Stimulated activated CD4-positive, alpha-beta T cell treated with anti-CD3 and anti-CD28 coated beads, Interleukin-1b, Interleukin-23, amount 100 ng/mL, for 4 hours (primary cell): Measurements from ENCODE around the gene LIMS2.
A peak's percentile ranks its signal among the peaks of the same experiment; 100 is the strongest.

ENCODE experiments used
- DNase-seq, 2 donors: peaks; one replicate each; pipeline ENCODE4 v3.0.0-alpha.2; 2020; ENCODE audit warnings: low read depth in 2 of 2

Gene LIMS2

GRCh38 chr2:127701193-127701650 is 25.9 kb upstream of the LIMS2 start, which contains the start of gene SFT2D3:
Gene SFT2D3 (plus strand): TSS chr2:127701497. CDS start chr2:127701529, 32 bp downstream.
- peak; percentile 80 to 86 for DNase-seq

DNA sequence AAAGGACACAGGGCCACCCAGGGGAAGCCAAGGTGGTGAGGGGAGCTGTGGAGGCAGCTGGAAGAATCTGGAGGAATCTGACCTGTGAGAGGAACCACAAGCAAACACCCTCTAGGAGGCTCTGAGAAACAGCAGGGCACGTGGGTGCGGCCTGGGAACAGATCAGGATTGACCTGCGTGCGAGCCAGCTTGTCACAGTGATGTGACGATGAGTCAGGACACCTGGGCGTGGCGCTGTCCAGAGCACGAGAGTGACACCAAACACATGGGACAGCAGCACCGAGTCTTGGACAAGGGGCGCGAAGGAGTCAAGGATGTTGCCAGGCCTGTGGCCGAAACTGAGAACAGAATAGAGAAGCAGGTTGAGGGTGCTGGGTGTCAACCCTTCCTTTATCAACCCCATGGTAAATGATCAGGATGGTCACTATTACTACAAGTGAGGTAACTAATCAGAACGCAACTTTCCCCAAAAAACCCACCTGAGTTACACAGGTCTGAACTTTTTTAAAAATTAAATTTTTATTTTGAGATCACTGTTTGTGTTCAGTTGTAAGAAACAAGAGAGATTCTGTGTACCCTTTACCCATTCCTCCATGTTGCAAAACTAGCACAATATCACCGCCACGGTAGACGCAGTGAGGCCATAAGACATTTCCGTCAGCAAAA is 25.3 kb upstream of the LIMS2 start:
- no peak for DNase-seq

DNA sequence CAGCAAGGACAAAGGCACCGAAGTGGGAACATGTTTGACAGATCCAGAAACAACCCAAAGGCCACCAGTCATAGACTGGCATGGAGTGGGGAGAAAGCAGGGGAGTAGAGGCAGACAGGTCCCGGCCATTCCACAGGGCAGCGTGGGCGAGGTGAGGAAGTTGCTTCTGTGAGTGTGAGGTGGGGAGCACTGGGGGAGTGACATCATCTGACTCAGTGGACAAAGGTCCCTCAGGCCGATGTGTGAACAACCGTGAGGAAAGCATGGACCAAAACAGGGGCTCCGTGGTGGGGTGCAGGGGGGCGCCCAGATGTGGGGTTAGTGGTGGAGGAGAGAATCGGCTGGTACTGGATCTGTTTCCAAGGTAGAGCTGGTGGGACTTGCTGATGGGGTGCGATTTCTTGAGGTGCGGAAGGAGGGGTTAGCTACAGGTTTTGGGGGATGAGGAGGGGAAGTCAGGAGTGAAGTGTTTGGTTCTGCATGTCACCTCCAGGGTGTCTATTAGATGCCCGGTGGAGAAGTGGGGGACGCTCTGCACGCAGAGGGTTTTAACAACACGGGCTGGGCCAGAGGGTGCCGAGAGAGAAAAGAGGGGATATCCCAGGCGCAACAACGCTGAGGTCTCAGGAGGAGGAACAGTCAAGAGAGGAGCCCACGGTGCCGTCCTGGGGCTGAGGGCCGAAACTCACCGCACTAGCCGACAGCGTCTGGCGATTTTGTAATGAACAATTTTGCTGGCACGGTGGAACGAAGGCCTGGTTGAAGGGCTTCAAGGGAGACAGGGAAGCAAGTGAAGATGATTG is 23.4 kb upstream of the LIMS2 start:
- no peak for DNase-seq

DNA sequence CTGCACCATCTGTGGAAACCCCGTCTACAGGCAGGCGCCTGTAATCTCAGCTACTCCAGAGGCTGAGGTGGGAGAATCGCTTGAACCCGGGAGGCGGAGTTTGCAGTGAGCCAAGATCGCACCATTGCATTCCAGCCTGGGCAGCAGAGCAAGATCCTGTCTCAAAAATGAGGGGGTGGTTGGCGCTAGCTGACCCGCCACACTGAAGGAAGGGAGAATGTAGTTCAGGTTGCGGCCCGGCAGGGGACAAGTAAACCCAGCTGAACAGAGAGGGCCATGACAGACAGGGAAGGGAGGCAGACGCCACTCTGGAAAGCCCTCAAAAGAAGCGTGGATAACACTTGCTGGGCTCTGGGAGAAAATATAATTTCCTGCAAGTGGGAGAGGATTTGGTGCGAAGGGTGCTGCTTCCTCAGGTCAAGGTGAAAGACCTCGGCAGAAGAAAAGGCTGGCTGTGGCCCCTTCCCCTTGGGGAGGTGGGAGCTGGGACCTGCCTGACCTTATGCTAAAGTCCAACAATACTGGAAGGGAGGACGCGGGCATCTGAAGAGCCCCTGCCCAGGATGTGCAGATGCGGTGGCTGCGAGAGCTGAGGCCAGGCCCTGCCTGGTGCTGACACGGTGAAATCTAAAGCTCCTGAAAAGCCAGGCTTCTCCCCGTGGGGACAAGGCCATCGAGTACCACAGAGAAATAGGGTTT is 22.3 kb upstream of the LIMS2 start:
- DNase-seq: no peak

DNA sequence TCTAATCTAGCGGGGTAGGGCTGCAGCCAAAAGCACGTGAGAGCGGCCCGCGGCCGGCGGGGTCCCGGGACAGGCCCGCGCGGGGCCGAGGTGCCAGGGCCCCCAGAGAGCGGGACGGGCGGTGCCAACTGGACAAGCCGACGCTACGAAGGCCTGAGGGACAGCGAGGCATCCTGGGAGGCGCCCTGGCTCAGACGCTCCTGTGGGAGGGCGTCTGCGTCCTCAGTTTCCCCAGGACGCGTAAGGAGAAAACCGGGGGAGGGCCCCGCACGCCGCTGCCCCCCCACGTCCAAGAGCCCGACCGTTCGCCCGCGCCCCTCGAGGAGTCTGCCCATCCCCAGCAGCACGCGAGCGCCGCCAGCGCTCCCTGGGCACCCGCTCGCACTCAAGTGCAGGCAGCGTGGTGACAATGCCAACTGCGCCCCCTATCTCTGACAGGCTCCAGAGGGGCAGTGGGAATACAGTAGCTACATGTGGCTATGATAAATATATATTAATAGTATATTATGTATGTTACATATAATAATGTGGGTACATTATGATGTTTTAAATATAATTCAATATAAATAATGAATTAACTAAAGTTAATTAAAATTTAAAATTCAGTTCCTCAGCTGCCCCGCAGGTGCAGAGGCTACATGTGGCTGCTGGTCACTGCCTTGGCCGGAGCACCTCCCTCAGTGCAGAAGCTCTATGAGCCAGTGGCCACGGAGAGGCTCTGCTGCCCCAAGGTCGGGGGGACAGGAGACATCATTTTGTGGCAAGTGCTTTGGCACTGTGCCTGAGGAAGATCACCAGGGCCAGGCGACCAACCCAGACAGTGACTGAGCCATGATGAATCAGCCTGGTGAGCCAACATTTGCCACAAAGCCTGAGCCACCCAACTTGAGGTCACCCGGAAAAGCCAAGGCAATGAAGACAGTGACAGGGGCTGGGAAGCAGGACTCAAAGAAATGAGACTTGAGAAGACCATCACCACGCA is 20.5 kb upstream of the LIMS2 start:
- peak in 1 of 2 donors; percentile 40 for DNase-seq

- no peak for DNase-seq
These were observed 19.7 kb upstream of the LIMS2 start for GRCh38 chr2:127694986-127695385.

DNA sequence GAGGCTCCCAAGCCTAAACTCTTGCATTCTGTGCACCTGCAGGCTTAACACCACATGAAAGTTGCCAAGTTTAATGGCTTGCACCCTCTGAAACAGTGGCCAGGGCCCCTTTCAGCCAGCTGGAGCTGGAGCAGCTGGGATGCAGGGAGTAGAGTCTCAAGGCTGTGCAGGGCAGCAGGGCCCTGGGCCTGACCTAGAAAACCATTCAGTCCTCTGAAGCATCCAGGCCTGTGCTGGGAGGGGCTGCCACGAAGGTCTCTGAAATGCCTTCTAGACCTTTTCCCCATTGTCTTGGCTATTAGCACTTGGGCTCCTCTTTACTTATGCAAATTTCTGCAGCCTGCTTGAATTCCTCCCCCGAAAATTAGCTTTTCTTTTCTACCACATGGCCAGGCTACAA is 15.4 kb upstream of the LIMS2 start:
- DNase-seq: no peak

DNA sequence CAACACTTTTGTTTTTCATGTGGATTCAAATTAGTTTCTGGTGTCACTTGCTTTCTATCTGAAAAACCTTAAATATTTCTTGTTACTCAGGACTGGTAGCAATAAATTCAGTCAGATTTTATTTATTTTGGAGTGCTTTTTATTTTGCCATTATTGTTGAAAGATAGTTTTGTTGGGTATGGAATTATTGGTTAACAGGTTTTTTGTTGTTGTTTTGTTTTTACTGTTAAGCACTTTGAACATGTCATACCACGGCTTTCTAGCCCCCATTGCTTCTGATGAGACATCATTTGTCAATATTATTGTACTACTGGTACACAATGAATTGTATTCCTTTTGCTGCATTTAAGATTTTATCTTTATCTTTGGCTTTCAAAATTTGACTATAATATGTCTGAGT is 13.1 kb upstream of the LIMS2 start:
- no peak for DNase-seq

DNA sequence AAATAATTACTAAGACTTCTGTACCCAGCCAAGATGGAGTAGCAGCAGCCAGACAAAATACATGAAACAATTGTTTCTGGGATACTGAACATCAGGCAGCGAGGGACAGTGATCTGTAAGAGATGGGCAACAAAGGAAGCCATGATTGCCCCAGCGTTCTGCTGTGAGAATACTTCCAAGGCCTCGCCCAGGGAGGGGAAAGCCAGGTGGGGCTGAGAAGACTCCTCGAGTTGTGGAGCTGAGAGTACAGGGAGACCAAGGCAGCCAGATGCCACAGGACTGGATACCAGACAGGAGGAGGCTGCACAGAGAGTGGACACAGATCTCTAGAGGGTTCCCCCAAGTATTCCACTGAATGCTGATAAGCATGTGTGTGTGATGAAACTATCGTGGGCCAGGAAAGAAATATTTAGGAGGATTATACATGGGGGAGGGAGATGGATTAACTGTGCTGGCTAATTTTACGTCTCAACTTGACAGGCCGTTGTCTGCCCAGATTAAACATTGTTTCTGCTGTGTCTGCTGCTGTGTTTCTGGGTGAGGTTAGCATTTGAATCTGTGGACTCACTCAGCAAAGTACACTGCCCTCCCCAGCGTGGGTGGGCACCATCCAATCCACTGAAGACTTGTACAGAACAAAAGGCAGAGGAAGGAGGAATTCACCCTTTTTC is 10.2 kb upstream of the LIMS2 start:
- DNase-seq: no peak

- no peak for DNase-seq
These were observed 8.4 kb upstream of the LIMS2 start for GRCh38 chr2:127683757-127684156.

DNA sequence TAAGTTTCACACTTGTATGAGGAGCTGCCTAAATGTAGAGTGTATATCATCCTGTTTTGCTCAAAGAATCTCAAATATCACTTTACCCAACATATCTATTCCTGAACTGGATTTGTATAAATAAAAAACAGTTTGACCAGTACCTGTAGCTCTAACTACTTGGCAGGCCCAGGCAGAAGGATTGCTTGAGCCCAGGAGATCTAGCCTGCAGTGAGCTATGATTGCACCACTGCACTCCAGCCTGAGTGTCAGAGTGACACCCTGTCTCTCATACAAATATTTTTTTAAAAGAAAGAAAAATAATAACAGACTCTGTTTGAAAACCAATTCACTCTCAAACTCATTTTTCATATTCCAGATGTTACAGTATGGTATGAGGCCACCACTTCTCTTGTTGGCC is 7.7 kb upstream of the LIMS2 start:
- DNase-seq: no peak

GRCh38 chr2:127681976-127682857 is 6.9 kb upstream of the LIMS2 start:
- no peak for DNase-seq

GRCh38 chr2:127681288-127681804 is 6.0 kb upstream of the LIMS2 start:
- no peak for DNase-seq

GRCh38 chr2:127680706-127681287 is 5.5 kb upstream of the LIMS2 start:
- DNase-seq: no peak

DNA sequence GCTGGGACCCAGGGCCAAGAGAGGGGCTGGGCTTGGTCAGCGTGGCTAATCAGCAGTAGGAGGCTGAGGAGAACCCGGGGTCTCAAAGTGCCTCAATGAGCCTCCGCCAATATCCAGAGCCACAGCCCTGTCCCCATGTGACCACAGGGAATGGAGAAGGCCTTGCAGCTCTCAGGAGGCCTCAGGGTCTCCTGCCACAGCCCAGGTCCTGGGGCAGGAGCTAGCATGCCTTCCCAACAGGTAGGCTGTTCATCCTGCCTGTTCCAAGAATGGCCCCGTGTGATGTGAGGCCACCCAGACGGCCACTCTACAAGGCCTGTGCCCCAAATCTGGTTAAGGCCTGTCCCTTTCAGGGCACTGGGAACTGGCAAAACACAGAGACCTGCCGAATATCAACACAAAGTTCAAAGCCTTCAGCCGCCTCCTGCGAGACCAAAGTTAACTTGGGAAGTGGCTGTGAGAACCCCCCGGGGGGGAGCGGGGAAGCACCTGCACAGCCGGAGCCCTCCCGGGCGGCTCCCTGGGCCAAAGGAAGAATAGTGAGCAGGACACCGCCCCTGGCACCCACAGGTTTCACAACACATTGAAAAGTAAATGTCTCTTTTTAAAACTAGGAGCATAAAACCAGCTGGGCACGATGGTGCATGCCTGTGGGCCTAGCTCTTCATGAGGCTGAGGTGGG is 4.5 kb upstream of the LIMS2 start:
- DNase-seq: no peak

DNA sequence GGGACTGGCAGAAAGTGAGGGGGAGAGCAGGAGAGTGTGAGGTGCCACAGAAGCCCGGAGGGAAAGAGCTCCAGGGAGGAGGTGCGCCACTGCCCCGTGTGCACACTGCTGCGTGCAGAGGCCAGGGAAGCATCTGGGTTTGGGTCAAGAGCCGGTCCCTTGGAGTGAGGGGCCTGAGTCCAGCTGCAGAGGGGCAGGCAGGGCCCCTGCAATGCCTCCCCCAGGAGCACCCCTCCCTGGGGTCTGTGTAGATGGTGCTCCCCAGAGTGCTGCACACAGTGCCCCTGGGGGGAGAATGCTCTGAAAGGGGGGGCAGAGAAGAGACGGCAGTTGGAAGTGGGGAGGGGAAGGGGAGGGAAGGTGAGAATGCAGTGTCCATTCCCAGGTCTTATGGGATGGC is 3.7 kb upstream of the LIMS2 start:
- no peak for DNase-seq

DNA sequence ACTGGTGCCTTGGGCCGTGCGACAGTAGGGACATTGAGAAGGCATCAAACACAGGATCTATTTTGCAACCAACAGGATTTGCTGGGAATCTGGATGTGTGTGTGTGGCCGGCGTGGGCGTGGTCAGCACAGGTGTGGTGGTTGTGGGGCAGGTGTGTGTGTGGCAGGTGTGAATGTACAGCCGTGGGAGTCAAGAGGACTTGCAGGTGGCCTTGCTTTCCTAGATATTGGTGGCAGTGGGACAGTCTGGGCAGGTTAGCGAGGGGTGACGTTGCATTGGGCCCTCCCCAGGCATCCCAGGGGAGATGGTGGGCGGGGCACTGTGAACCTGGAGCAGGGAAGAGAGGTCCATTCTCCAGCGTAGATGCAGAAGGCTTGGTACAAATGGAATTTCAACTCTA is 3.2 kb upstream of the LIMS2 start:
- no peak for DNase-seq

- no peak for DNase-seq
These were observed 1.6 kb upstream of the LIMS2 start for GRCh38 chr2:127676906-127677305.
